Measurements from ENCODE around the gene PDAP1.

The PDAP1 gene

DNA sequence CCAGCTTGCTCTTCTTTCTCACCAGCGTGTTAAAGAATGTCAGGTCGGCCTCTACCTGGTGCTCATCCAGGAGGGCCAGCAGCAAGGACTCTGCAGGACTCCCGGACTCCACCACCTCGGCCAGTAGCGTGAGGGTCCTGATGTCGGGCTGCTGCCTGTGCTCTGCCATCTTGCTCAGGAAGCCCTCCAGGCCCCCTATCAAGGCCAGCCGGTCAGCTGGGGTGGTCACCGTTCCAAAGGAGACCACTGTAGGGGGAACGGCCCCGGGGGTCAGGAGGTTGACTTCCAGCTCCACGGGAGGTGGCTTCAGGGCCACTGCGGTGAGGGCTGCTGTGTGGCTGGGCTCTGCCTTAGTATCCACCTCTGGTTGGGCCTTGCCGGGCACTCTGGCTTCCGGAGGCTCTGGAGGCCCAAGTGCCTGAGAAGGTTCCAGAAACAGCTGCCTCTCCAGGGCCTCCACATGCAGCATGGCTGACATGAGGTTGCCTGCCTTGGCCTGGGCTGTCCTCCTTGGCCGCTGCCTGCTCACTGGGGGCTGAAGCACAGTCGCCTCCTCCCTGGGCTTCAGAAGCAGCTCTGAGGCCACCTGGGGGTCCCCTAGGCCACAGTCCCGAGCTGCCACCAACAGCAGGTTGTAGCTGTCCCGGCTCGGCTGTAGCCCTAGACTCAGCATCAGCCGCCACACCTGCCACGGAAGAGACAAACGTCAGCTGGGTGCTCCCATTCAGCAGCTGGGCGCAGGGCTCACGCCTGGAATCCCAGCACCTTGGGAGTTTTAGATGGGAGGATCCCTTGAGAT is 16.7 kb upstream of the PDAP1 start:
- DNase-seq = no peak

DNA sequence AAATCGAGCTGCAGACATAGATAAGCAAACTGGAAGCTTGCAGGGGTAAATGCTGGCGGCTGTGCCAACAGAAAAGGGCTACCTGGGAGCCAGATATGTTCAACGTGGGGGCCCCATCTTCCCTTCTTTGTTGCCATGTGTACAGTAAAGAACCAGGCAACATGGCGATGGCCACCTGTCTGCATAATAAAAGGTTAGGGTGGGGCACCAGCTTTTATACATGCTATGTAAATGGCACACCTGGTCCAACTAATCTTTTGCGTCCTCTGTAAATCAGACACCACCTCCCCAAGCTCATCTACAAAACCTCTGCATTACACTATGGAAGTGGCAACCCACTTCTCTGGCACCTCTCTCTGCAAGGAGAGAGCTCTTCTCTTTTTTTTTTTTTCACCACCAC is 14.2 kb upstream of the PDAP1 start:
- peak; percentile 81 for DNase-seq

DNA sequence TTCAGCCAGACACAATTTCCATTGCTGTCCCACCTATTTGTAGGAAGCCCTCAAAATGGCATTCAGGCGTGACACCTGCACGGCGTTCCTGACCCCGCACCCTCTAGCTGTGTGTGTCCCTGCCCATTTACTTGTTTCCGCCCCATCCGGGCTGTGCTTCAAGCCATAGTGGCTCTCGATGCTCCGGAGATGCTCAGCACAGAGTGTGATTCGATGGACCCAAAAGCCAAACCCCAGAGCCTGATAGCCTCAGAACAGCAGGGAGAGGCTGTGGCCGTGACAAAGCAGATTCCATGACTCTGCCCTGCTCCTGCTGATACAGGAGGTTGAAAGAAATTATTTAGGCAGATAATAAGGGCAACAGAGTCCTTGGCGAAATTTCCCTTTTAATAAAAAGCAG is 13.8 kb upstream of the PDAP1 start:
- no peak for DNase-seq

DNA sequence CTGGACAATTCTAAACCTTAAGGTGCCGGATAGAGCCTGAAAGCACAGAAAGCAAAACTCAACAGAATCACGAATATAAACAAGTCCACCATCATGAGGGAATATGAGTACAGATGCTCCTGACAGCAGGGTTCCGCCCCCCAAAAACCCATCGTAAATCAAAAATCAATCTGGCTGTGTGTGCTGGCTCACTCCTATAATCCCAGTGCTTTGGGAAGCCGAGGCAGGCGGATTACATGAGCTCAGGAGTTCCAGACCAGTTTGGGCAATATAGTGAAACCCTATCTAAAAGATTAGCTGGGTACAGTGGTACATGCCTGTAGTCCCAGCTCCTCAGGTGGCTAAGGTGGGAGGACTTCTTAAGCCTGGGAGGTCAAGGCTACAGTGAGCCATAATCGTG is 12.6 kb upstream of the PDAP1 start:
- no peak for DNase-seq

DNA sequence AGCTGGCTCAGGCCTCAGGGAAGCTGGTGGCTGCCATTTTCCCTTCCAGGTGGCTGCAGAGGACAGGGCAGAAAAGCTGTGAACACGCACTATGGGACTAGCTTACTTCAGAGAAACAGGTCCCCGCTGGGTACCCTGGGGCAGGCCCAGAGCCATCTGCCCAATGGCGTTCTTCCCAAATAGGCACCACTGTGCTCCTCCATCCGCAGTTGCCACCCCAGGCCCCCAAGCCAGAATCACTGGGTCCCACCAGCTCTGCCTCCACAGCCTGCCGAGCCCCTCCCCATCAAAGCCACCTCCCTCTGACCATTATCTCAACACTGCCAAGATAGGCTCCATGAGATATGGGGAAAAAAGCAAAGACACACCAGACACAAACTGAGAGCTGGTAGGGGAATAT is 11.8 kb upstream of the PDAP1 start:
- no peak for DNase-seq

DNA sequence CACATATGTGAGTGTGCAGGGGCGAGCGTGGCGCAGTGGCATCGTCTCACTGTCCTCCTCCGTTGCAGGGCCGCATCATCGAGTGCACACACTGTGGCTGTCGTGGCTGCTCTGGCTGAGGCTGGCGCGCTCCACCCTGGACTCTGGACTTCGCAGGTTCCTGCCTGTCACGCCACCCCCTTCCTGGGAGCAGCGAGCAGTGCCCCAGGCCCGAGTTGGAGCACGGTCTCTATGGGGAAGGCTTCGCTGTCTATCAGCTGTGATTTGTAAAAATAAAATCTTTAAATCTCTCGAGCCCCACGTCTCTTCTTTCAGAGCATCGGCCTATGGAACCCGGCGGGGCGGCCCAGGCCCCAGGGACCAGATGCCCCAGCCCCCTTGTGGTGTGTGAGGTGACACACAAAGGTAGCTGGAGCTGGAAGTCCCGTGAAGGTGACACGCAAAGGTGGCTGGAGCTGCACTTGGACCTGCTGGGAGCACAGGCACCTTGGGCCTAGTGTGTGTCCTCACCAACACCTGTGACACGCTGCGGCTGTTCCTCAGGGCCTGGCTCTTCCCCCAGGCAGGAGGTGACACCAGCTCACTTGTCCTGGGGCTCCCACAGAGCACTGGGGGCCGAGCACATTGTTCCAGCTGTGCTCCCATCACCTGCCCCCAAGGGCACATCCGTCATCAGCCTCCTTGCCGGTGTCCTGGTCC is 11.1 kb upstream of the PDAP1 start:
- no peak for DNase-seq

DNA sequence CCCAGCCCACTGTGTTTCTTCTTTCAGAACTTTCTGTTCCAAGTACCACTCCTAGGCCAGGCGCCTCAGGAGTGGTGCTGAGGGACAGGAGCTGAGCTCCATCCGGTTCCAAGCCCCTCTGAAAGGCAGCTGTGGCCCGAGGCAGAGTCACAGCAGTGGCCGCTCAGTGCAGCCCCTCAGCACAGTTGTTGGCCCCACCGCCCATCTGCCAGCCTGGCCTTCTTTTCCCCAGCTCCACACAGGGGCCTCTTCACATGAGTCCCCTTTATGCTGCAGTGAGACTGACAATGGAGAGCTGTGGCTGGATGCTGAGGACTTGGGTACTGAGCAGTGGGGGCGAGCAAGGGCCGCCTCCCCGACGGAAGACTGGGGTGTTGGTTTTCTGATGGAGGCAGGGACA is 9.9 kb upstream of the PDAP1 start:
- DNase-seq = no peak

DNA sequence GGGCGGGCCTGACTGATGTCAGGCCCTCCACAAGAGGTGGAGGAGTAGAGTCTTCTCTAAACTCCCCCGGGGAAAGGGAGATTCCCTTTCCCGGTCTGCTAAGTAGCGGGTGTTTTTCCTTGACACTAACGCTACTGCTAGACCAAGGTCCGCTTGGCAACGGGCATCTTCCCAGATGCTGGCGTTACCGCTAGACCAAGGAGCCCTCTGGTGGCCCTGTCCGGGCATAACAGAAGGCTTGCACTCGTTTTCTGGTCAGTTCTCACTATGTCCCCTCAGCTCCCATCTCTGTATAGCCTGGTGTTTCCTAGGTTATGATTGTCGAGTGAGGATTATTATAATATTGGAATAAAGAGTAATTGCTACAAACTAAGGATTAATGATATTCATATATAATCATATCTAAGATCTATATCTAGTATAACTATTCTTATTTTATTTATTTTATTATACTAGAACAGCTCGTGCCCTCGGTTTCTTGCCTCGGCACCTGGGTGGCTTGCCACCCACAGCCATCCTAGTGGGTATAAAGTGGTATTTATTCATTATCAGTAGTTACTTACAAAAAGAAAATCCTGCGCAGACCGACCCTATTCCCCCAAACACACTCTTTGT is 7.2 kb upstream of the PDAP1 start:
- DNase-seq = peak; percentile 5

DNA sequence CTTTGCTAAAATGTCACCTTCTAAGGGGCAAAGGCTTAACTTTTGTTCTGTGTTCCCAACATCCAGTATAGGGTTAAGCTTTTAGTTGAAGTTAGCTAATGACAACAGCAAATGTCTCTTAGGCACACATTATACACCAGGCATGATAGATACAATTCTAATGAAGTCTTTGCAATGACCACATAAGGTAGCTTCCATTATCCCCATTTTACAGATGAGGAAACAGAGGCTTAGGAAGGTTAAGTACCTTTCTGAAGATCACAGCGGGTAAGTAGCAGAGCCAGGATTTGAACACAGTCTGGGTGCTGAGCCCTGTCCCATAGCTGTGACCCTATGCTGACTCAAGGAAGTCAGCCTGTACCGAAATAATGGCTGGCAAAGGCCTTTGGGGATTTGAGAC is 2.2 kb upstream of the PDAP1 start:
- DNase-seq = no peak

DNA sequence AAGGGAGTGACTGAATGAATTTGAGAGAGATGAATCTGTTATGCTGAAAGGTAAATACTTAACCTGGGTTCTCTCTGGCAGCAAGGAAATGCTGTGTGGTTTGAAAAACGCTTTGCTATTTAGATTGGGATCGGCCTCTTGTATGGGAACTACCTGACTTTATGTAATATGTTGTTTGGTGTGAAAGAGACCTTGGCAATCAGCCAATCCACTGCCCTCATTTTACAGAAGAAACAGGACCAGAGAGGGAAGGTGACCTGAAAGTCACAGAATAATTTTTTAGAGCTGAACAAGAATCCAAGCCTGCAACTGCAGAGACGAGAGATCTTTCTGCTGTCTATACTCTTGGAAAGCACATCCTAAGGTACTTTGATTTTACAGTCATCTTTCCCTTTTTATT is 1.4 kb upstream of the PDAP1 start:
- no peak for DNase-seq

DNA sequence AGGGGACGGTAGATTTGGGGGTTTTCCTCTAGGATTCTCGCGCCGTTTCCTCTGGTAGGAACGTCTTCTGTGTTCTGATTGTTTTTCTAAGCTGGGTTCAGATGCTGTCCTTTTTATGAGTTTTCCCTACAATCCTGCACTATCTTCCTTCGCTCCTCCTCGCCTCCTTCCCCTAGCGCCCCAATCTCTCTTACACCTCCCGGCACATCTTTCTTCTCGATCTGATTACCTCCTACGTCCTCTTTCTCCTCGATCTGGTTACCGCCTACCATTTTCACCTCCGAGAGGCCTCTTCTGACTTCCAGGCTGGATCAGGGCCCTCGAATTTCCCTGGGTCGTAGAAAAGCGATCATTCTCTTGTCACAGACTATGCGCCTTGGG is 785 bp upstream of the PDAP1 start:
- no peak for DNase-seq

DNA sequence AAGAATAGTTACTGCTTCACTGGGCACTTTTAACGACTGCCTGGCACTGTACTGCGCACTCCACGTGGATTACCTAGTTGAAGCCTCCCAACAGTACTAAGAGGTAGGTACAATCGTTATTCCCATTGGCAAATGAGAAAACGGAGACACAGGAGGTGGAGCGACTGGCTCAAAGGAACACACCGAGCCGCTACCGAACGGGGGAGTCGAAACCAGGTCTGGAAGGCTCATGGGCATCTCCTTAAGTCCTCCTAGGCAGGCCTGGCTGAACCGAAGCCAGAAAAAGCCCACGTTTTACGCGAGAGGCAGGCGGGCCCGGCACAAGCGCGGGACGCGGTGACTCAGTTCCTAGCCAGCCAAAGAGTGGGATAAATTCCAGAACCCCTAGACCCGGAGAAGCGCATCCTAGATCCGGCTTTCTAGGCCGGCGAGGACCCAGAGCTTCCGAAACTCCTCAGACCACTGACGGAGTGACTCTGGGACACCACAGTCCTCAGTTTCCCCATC is 472 bp downstream of the PDAP1 start:
- DNase-seq = peak; percentile 14

DNA sequence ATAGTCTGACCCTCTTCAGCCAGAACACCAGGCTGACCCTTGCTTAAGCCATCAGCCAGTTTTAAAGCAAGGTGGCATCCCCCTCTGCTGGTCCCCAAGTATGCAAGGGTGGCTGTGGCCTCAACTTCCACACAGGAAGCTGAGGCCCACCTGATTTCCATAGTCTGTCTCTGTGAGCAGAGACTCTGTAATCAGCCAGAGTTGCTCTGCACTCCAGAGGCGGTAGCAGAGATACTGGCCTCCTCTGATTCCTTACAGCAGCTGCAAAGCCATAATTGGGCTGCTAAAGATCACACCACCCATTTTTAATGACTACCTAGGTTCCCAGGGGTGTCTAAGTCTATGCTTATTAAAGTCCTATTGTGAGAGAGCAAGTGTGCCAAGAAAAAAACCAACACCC is 1.8 kb downstream of the PDAP1 start:
- no peak for DNase-seq

DNA sequence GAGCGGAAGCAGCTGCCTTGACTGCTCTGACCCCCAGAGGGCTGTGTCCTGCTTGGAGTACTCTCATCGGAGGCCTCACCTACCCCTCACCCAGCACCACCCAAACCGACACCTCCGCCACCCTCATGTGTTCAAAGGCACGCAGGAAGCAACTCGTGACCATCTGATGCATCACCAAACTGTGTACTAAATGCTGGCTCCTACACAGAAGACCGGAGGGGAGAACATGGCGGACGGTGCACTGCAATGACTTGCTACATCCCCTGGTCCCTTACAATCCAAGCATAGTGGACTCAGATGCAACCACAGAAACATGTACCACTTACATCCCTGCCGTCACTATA is 3.4 kb downstream of the PDAP1 start:
- DNase-seq = no peak

DNA sequence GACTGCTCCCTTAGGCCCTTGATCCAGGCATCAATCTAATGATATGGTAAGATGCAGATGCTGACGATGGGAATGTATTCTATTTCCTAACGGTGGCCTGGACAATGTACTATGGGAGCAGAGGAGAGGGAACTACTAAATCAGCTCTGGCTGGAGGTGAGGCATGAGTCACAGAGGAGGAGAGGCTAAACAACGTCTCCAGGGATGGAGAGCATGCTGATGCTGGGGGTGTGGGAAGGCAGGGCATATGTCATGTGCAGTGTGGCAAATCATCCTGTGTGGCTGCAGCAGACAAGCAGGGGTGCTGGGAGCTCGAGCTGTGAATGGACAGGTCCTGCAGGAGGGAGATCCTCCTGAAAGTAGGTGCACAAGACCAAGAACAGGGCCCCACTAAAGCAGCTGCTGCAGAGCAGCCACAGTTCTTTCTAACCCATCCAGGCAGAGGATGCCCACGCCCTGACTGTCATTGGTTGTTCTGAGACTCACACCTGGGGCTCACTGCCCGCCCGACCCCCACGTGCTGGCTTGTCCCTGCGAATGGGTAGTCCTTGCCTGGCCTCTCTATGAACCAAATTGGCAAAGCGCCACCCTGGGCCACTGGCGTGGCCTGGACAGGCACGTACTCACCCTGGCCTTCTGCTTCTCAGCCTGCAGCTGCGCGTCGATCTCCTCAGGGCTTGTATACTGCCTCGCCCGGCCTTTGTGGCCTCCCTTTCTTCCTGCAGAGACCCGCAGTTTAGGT is 4.0 kb downstream of the PDAP1 start:
- no peak for DNase-seq

DNA sequence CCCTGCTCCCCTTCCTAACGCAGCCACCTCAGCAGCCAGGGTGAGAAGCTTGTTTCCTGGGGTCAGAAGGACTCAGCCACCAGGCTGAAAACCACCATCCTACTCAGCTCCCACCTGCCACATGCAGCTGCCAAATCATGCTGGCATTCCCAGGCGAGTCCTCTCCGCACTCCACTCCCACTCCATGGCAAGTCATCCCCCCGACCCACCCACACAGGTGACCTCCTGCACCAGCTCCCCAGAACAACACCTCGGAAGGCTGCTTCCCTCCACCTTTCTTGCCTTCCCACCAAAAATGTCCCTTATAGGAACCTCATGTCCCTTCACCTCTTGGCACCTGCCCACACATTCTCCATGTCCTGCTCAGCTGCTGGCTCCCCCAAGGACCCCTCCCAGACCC is 4.6 kb downstream of the PDAP1 start:
- no peak for DNase-seq

DNA sequence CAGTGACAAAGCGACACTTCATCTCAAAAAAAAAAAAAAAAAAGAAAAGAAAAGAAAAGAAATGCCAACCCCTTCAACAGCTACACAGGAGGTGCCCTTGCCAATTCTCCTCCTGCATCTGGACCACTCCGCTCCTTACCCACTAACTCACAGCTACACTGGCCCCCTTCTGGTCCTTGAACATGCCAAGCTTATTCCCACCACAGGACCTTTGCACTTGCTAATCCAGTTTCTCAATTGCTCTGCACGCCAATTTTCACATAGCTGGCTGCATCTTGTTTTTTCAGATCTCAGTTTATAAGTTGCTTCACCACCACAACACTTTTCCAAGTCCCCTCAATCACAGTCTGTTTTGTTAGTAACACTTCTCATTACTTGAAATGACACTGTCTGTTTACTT is 5.5 kb downstream of the PDAP1 start:
- no peak for DNase-seq

DNA sequence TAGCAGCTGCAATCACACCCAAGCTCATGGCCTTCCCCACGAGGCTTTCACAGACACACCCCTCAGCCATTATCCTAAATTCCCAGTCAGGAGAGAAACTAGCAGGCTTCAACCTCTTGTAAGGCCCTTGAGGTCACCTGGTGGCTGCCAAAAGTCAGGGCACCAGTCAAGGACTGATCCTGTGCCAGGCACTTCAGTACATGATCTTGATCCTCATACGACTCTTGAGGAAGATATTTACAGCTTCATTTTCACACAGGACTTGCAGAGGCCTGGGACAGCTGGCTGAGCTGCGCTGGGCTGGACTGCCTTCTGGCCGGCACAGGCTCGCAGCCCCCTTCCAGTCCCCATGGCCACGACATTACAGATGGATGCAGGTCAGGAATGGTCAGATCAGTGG is 8.8 kb downstream of the PDAP1 start:
- no peak for DNase-seq

DNA sequence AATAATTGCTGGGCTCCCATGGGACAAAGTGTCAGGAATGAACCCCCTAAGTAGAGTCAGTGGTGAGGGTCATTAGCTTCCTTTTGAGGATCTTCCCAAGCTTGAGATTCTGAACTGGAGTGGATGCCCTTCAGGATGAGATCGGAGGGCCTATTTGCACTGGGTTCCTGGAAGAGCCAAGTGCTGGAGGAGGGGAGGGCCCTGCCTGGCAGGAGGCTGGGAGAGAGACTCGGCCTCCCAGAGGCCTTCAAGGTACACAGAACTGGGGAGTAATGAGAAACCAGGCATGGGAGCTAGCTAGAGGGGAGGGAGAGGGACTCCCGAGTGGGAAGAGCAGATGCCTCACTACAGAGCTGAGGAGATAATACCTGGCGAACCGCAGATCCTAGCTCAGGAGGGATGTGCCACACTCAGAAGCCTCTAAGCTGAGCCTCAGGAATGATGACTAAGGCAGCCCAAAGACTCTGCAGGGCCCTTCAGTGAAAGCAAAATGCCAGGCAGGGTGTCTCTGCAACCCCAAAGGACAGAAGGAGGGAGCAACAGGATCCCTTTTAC is 9.4 kb downstream of the PDAP1 start:
- DNase-seq = no peak

DNA sequence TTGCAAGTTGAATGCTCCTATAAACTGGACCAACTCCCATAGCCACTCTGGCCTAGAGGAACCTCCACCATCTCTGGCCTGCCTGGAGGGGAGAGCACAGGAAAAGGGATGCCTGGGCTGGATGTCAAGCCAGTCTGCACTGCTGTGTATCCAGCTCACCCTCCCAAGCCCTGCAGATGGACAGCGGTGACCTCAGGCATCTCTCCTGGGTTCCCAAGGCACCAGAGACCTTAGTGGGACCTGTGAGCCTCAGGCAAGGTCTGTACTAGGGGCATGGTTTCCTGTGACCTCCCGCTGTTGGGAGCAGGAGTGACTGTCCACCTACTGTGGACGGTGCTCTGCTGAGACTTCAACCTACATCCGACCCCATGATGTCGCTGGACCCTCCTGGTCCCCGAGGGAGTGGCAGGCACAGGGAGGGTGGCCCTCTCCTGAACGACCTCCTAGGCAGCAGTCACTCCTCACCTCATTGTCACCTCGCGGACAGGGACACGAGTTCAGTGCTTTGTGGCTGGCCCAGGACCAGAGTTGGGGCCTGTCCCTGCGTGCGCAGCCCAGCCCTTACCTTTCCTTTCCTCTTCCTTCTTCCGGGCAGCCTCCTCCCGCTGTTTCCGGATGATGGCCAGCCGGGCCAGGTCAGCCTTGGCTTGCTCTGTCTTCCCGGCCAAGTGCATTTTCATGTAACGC is 11.0 kb downstream of the PDAP1 start:
- DNase-seq = no peak

DNA sequence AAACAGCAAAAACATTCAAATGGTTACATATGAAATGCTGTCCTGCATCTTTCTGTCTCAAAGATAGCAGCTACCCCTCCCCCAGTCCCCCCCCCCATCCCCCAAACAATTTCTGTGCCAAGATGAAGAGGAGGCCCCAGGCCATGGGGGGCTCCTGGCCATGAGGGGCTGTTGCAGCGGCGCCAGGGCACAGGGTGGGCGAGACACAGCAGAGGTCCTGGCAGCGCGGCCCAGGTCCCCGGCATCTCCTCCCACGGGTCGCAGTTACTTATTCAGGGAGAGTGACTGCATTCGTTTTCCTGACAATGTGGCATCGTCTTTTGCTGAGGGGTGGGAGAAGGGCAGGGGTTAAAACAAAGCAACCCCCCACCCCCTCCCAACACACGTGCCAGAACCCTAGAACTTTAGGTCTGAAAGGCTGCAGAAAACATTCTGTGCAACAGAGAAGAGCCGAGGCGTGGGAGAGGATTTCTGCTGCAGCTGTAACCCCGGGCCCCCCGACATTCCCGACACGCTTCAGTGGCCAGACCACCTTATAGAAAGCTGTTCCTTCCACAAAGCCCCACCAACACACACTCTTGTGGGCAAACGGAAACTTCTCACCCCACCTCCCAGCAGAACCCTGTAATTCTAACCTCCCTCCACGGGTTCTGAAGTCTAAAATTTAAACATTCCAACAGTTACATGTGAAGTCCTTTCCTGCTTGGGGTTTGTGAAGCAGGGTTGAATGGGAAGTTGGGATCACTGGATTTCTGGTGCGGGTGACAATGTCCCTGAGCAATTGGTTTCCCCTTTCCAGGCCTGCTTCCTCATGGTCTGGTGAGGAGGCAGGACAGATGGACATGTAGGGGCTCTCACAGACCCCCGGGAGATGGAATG is 11.7 kb downstream of the PDAP1 start:
- no peak for DNase-seq
